GM21515 (cell line): ENCODE data around the gene P2RY2.
"Not testable (repeated sequence)": the region's sequence is repeated elsewhere in the genome, so short reads cannot be mapped to it uniquely, and the experiment has no call there.

Experiments
- ATAC-seq: cut with Tn5 transposase; IDR thresholded peaks from one replicate; pipeline ENCODE4 v1.9.1; 2021; ENCODE audit not compliant: unreplicated experiment

P2RY2 gene

DNA sequence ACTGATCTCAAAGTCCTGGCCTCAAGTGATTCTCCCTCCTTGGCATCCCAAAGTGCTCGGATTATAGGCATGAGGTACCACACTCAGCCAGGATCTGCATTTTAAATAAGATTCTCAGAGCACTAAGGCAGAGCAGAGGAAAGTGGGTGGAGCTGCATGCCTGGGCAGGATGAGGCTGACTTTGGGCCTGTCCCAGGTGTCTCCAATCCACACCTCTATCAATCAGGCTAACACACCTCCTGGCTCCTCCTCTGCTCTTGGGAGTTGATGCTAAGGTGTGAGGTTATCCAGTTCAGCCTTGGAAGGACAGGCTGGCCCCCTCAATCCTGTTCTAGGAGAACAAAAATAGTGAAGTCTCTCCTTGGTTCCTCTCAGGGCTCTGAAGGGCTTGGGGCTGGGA, 30.2 kb upstream of the P2RY2 start:
- no peak for ATAC-seq

DNA sequence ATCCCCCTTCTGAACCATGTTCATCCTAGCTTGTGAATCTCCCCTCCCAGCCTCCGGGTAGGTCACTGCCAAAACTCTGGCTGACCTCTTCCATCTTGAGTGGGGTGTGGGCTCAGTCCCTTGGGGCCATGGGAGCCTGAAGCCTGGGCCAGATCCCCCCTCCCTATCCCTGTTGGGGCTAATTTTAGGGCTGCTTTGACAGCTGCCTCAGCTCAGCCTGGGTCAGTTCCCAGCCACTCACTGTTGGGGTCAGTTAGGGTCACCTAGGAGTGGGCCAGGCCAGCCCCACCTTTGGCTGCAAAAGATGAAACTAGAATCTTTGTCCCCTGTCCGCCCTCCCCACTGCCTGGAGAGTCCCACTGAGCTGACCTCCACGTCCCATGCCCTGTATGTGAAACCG, 29.8 kb upstream of the P2RY2 start:
- no peak for ATAC-seq

DNA sequence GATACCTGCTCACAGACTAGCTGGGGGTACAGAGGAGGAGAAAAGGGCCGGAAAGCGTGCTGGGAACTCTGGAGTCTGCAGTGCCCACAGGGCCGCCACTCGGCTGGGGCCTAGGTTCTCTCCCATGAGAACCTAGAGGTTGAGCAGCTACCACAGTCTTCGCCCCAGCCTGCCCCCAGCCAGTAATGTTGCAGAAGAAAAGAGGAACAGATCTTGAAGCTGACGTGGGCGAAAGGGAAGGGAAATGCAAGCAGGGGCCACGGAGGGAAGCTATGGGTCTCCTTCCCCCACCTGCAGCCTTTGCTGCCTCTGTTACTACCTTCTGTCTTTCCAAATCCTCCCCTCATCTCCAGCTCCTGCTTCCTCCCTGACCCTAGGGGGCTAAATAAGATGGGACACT, 28.8 kb upstream of the P2RY2 start:
- peak; percentile 55 for ATAC-seq

DNA sequence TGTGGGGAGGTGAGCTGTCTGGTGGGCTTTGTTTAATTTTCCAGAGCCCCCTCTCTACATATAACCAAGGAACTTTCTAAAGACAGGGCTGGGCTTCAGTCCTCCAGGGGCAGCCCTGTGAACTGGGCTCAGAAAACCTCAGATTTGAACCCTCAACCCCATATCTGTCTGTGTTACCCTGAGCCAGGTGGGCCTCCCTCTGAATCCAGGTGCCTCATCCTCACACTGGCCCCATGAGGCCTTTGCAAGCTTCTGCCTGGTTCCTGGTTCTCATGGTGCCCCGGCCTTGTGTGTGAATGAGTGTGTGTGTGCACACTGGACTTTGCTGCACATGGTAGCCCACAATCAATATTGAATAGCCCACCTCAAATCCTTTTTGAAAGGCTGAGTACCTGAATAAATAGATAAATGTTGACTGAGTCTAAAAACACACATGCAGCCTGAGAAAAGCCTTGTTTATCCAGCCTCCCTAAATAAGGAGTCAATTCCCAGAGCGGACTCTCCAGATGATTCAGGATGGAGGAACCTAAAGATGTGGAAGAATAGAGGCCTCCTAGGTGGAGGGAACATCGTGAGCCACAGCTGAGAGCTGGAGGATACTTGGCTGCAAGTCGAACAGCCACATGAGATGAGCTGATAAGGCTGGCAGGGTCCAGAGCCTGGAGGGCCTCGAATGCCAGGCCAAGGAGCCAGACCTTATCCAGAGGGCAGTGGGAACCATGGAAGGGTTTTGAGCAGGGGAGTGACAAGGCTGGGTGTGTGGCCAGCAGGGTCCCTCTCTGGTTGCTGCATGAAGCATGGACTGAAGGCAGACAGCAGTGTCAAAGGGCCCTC, 28.1 kb upstream of the P2RY2 start:
- no peak for ATAC-seq

DNA sequence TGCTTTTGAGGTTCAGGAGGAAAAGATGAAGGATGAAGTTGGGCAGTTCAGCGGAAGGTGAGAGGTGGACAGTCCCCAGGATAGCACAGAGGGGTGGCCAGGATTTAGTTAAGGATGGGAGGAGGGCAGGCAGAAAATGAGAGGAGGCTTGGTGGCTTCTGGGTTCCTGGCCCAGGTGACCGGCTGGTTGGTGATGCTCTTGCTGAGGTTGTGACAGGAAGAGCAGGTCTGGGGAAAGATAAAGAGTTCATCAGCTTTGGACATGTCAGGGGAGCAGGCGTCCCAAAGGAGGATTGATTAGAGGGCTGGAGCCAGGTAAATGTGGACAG, 27.6 kb upstream of the P2RY2 start:
- ATAC-seq: no peak

DNA sequence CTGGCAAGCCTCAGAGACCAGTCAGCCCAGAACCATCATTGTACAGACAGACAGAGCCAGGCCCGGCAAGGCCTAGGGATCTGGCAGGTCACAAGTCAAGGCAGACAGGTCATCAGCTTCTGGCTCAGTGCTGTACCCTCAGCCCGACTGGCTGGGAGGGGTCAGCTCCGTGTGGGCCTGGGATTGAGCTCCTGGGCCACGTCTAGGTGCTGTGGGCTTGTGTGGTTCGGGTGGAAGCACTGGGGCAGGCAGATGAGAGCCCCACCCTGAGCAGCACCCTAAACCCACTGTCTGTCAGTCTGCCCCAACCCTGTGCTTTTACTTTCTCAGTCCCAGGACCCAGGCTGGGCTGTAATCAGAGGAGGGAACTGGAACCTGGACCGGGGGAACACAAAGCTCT, 26.9 kb upstream of the P2RY2 start:
- no peak for ATAC-seq

DNA sequence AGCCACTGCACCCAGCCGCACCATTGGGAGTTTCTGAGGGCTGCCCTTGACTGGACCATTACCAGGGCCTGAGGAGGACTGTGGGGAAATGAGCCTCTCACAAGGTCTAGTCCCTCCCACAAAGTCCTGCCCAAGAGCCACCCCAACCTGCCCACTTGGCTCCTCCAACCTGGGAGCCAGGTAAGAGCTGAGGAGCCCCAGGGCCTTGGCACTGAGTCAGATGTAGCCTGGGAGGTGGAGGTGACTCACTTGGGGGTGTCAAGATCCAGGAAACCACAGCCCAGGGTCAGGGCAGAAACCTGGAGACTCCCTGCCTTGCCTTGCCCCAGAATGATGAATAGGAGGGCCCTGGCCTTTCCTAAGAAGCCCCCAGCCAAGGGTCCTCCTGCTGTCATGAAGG, 25.8 kb upstream of the P2RY2 start:
- no peak for ATAC-seq

DNA sequence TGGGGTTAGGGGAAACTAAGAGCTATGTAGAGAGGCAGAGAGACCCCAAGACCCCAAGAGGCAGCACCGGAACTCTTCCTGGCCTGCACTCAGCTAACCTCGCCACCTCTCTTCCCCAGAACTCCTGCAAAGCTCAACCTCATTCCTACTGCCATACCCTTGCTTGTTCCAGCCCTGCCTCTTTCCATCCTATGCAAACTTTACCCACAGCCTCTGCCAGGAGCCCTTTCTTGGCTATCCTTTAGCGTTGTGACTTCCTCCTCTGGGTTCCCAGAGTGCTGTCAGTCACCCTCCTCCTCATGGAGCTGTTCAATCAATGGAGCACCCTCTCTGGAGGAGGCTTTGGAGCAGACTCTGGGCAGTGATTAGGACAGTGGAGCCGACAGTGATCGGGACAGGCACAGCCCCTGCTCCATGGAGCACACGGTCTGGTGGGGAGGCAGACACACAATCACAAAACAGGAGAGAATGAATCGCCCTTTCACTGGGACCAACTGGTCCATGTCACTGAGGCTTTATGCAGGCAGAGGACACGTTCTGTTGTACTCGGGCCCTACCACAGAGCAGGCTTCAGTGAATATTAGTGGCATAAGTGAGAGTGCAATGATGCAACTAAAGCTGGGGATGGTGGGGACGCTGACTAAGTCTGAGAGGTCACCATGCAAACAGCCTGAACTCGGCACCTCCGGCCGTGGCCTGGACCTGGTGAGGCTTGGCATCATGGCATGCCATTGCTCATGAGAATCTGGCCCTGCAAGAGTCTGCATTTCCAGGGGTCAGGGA, 24.6 kb upstream of the P2RY2 start:
- no peak for ATAC-seq

DNA sequence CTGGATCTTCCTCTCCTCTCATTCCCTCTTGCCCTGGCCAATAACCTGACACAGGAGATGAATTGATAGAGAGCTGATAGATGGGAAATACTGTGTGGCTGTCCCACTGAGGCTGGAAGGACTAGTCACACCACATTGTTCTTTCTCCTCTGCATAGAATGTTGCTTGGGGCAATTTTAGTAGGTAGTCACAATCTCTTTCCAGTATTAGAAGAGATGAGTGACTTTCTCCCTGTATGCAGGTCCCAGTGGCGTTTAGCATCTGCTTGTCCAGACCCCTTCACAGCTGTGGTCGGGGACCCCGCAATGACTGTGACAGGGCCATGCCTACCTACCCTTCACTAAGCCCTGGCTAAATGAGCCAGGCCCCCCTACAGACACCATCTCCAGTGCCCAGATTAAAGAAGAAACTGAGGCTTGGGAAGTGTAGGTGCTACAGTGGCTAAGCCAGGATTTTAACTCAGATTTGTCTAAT, 24.0 kb upstream of the P2RY2 start:
- ATAC-seq: no peak

DNA sequence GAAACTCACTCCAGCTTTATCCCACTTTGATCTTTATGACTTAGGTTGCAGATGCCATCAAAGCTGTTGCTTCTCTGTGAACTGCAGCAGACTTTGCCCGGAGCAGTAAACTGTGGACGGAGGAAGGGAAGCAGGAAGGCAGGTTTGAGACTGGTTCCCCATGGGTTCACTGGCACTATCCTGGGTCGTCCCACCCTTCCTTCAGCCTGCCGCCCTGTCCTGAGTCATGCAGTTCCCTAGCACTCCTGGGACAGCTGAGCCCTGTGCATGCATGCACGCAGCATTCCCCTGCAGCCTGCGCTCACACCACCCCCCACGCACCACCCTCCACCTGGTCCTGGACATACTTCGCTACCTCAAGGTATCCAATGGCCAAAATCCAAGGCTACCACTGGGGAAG, 23.5 kb upstream of the P2RY2 start:
- no peak for ATAC-seq

DNA sequence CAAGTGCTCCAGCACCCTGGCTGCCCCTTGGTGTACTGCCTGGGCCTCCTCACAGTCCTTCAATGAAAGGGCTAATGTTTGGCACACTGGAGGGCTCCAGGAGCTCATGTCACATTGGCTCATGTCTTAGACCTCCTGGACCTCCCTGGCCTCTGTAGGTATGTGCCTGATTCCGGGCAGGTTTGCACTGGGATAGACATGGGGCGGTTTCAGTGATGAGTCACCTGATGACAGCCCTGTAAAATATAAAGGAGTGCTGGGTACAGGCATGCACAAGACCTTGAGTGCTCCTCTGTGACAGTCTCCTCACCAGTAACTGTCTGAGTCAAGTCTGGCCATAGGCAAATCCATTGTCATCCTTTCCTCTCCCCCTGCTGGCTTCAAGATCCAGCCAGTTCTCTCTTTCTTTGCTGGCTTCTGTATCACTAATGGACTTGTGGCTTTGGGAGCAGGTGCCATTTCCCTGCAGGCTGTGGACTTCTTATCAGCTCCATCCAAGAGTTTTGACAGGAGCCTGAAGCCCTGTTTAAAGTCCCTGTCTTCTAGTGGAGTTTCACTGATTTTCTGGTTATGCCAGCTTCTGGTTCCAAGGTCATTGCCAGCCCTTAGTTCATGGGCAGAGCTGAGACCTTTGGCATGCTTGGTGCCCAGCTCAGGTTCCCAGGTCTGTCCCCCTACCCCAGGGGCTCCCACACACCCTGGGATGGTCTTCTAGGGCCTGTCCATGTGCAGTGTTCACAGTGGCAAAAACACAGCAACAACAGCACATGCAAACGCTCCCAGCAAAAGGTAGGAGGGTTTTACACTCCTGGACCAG, 22.7 kb upstream of the P2RY2 start:
- ATAC-seq: no peak

DNA sequence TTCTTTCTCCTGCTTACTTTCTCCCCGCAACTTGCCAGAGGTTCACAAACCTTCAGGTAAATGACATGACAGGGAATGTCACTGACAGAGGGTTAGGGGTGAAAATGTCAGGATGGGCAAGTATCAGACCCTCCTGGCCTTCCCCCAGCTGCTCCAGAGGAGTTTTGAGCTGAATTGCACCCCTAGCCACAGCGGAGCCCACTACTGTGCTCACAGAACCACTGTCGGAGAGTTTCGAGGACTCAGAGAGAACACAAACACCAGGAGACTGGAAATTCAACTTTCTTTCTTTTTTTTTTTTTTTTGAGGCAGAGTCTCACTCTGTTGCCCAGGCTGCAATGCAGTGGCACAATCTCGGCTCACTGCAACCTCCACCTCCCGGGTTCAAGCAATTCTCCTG, 21.5 kb upstream of the P2RY2 start:
- ATAC-seq: no peak

DNA sequence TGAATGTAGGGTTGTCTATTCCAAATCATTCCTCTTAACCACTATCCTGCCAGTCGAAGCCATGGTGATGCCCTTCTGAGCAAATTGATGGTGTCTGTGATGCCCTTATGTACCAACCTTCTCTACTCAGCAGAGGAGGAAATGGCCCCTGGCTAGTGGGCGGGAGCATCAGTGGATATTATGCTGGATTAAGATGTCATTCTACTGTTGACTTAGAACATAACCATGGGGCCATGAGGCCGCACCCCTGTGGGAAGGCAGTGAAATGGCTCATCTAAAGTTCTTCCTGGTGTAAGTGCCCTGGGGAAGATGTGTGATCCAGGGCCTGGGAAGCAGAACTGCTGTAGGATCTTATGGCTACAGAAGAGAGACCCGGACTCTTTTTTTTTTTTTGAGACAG, 20.7 kb upstream of the P2RY2 start:
- no peak for ATAC-seq

DNA sequence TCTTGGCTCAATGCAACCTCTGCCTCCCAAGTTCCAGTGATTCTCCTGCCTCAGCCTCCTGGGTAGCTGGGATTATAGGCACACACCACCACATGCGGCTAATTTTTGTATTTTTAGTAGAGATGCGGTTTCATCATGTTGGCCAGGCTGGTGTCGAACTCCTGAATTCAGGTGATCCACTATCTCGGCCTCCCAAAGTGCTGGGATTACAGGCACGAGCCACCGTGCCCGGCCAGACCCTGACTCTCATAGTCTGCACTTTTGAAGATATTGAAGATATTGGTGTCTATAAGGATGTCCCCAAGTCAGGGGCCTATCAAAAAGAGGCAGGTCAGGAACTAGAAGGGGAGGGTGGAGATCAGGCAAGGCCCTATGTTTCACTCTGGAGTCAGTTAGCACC, 20.3 kb upstream of the P2RY2 start:
- not testable (repeated sequence) for ATAC-seq

DNA sequence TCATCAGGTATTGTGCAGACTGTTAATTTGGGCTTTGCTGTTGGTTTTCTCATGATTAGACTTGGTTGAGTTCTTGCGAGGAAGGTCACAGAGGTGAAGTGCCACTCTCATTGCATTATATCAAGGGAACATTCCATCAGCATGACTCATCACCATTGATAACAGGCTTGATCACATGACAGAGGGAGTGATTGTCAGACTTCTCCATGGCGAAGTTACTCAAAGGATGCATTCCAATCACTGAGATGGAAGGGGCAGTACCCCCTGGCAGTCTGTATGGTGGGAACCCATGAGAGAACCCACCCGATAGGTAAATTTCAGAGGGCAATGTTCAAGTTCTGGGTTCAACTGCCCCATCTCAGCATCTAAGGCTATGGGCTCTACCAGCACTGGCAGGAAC, 19.4 kb upstream of the P2RY2 start:
- no peak for ATAC-seq

DNA sequence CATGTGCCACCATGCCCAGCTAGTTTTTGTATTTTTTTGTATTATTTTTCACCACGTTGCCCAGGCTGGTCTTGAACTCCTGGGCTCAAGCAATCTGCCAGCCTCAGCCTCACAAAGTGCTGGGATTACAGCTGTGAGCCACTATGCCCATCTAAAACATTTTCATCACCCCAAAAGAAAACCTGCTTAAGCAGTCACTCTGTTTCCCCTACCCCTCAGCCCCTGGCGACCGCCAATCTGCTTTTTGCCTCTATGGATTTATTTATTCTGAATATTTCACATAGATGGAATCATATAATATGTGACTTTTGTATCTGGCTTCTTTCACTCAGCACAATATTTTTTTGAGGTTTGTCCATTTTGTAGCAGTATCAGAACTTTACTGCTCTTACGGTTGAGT, 18.6 kb upstream of the P2RY2 start:
- ATAC-seq: no peak

DNA sequence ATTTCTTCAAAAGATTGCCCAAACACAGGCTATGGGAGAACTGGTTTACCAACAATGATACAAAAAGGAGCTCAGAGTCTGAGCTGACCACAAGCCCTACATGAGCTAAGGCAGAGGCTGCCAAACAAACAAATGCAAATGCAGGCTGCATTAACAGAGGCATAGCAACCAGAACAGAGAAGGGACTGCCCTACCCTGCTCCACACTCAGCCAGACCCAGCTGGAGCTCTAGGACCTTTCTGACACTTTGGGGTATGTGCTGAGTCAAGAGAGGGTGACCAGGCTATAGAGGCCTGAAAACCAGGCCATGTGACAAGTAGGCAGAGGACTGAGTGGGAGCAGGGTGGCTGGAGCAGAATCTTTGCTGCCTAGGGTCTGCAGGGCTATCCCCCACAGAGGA, 17.8 kb upstream of the P2RY2 start:
- ATAC-seq: no peak

DNA sequence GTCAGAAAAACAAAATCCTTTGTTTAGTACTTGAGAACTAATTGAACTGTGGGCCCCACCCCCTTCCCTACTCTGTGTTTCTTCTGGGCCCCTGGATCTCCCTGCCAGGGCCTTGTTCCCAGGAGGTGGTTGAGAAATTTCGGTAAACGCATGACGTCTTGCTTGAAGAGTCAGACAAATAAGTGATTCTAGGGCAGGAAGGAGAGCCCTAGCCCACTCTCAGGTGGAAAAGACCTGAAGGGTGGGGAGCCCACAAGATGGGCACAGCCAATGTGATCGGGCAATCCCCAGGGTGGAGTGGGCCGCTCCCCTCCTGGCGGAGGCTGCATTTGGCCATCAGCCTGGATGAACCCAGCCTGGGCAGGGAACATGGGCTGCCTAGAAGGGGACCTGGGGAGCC, 16.8 kb upstream of the P2RY2 start:
- no peak for ATAC-seq

DNA sequence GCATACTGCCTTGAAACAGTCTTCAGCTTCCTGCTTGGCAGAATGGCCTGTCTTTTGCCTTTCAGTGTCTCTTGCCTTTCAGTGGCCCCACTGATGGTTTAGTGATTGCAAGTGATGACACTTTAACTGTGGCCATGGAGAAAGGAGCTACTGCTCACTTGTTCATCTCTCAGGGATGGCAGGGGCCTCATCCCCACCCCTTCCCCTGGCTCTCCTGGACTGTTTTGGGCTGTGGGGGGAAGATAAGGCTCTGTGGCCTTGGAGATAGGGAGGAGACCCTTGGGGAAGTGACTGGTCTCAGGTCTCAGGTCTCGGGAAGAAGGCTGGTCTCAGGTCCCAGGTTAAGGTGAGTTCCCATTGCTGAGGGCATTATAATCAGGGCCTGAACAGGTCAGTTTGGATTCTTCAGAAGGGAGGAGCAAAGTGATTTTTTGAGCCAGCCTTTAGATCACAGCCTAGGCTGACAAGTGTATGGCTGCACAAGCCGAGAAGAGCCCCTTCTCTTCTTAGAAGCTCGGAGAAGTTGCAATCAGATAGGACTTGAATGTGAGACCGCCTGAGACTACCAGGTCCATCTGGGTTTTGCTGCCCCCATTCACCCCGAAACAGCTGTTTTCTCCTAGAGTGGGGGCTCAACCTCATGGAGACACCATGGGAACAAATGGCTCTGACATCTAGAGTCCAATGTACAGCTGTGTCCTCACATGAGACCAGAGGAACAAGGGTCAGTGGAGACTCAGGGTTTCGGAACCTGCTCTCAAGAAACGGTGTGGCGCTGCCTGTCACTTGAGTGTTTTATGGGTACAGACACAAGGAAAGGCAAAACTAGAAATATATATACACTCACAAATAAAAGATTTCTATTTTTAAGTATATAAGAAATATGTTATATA, 15.9 kb upstream of the P2RY2 start:
- ATAC-seq: no peak

DNA sequence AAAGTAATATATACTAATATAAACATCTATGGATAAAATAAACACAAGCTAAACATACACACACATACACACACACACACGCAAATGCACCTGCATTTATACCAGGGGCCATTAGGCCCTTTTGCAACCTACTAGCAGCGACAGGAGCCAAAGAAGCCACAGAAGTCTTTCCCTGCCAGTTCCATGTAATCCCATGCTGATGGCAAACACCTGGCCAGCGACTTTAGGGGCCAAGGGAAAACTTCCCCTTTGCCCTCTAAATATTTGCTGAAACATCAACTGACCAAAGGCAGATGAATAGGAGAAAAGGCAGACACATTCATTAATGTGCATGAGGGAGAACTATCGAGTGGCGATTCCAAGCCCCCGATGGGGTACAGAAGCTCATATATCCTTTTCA, 14.8 kb upstream of the P2RY2 start:
- no peak for ATAC-seq

DNA sequence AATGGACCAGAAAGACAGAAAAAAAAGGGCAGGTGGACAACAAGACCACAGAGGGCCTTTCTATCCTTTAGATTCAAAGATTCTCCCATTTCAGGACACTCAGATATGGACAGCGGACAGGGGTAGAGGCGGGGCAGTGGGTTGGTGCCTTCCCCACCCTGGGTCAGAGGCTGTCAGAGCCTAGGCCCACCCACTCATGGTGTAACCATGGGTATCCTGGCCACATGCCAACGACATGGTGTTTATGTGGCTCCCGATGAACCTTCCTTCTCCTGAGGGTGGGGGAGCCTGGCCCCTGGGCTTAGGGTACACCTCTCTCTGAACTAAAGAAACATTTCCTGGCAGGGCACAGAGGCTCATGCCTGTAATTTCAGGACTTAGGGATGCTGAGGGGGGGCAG, 14.3 kb upstream of the P2RY2 start:
- no peak for ATAC-seq
